OCI-LY1 (cell line): ENCODE results near the gene SDHA.

Experiments
- H2AFZ ChIP-seq: fragments of 200-600 bp; sonication (generic), shearing (Covaris generic); 2 replicates; pipeline ENCODE4 v1.6.0; 2014; ENCODE audit warnings: antibody characterized with exemption, mild to moderate bottlenecking, low read length
- H3F3A ChIP-seq: fragments of 200-600 bp; sonication (generic), shearing (Covaris generic); 2 replicates; pipeline ENCODE4 v1.6.0; 2014; ENCODE audit warnings: mild to moderate bottlenecking, antibody characterized with exemption, low read length, moderate library complexity; ENCODE audit not compliant: insufficient read depth
- H3K27ac ChIP-seq: fragments of 200-600 bp; sonication (generic); 2 replicates; pipeline ENCODE4 v1.5.1; 2014; ENCODE audit warnings: low read length, mixed run types, mild to moderate bottlenecking, low read depth; ENCODE audit not compliant: poor library complexity, severe bottlenecking
- H3K27me3 ChIP-seq: fragments of 200-600 bp; sonication (generic); 2 replicates; pipeline ENCODE4 v1.6.0; 2014; ENCODE audit warnings: antibody characterized with exemption, mild to moderate bottlenecking, low read length, moderate library complexity; ENCODE audit not compliant: insufficient read depth
- H3K36me3 ChIP-seq: fragments of 200-600 bp; sonication (generic); 2 replicates; pipeline ENCODE4 v1.6.1; 2014; ENCODE audit warnings: mild to moderate bottlenecking, antibody characterized with exemption, low read length, moderate library complexity, mixed read lengths; ENCODE audit not compliant: insufficient read depth
- H3K4me1 ChIP-seq: fragments of 200-600 bp; sonication (generic); 2 replicates; pipeline ENCODE4 v1.5.1; 2014; ENCODE audit warnings: mild to moderate bottlenecking, low read length, moderate library complexity; ENCODE audit not compliant: insufficient read depth, severe bottlenecking
- H3K4me2 ChIP-seq: fragments of 200-600 bp; sonication (generic), shearing (Covaris generic); 2 replicates; pipeline ENCODE4 v1.6.1; 2014; ENCODE audit warnings: low read length
- H3K4me3 ChIP-seq: fragments of 200-600 bp; sonication (generic); 2 replicates; pipeline ENCODE4 v1.5.1; 2014; ENCODE audit warnings: low read length, low read depth, mild to moderate bottlenecking, mixed read lengths; ENCODE audit not compliant: poor library complexity, severe bottlenecking
- H3K79me2 ChIP-seq: fragments of 200-600 bp; shearing (Covaris generic); 2 replicates; pipeline ENCODE4 v1.6.1; 2016; ENCODE audit warnings: mixed run types, low read length, mixed read lengths; ENCODE audit not compliant: insufficient read depth
- H3K9ac ChIP-seq: fragments of 200-600 bp; sonication (generic), shearing (Covaris generic); 2 replicates; pipeline ENCODE4 v1.6.1; 2014; ENCODE audit warnings: mild to moderate bottlenecking, low read length, mixed read lengths
- H3K9me2 ChIP-seq: fragments of 200-600 bp; sonication (generic), shearing (Covaris generic); 2 replicates; pipeline ENCODE4 v1.6.1; 2014; ENCODE audit warnings: low read depth, mild to moderate bottlenecking, low read length, mixed read lengths
- H3K9me3 ChIP-seq: fragments of 200-600 bp; shearing (Covaris generic); 2 replicates; pipeline ENCODE4 v1.6.1; 2014; ENCODE audit warnings: low read length, mixed read lengths
- H4K20me1 ChIP-seq: fragments of 200-600 bp; sonication (generic), shearing (Covaris generic); 2 replicates; pipeline ENCODE4 v1.6.0; 2016; ENCODE audit warnings: mild to moderate bottlenecking, low read length; ENCODE audit not compliant: insufficient read depth
- CTCF ChIP-seq: fragments of 200-600 bp; sonication (generic), shearing (Covaris generic); IDR thresholded peaks from 2 replicates; pipeline ENCODE4 v1.5.1; 2017; ENCODE audit warnings: mild to moderate bottlenecking, antibody characterized with exemption, low read length, moderate library complexity, mixed read lengths
- EZH2 ChIP-seq: fragments of 200-600 bp; sonication (generic), shearing (Covaris generic); IDR thresholded peaks from 2 replicates; pipeline ENCODE4 v1.8.0; 2017; ENCODE audit warnings: borderline replicate concordance, mixed run types, mild to moderate bottlenecking, antibody characterized with exemption, low read length, moderate library complexity, mixed read lengths

The SDHA gene

GRCh38 chr5:206927-207536, 11.1 kb upstream of the SDHA start:
- Histone ChIP-seq H3K79me2 (peaks cover 17% of the 10 kb centered on the region), H3F3A (no peaks in the 10 kb centered on the region), H3K9me3 (no peaks in the 10 kb centered on the region), H3K27ac (no peak overlapping the region), H3K36me3 (peaks cover 37% of the 10 kb centered on the region), H3K4me2 (no peak overlapping the region), H3K9ac (no peak overlapping the region), H2AFZ (no peak overlapping the region), H3K9me2 (no peaks in the 10 kb centered on the region), H3K27me3 (no peaks in the 10 kb centered on the region), H4K20me1 (no peaks in the 10 kb centered on the region), H3K4me1 (peaks cover 5% of the 10 kb centered on the region), H3K4me3 (no peak overlapping the region)
- no peak for TF ChIP-seq CTCF
- no peak for TF ChIP-seq EZH2

GRCh38 chr5:207599-207998, 10.5 kb upstream of the SDHA start:
- Histone ChIP-seq H3K9ac (no peak overlapping the region), H3K36me3 (peaks cover 37% of the 10 kb centered on the region), H3K4me1 (no peaks in the 10 kb centered on the region), H3K27me3 (no peaks in the 10 kb centered on the region), H3K4me2 (no peak overlapping the region), H4K20me1 (no peaks in the 10 kb centered on the region), H2AFZ (no peak overlapping the region), H3K4me3 (no peak overlapping the region), H3K27ac (no peak overlapping the region), H3K9me2 (no peaks in the 10 kb centered on the region), H3K9me3 (no peaks in the 10 kb centered on the region), H3K79me2 (peaks cover 17% of the 10 kb centered on the region), H3F3A (no peaks in the 10 kb centered on the region)
- no peak for TF ChIP-seq EZH2
- no peak for TF ChIP-seq CTCF

- Histone ChIP-seq H3K4me2 (no peak overlapping the region), H2AFZ (no peak overlapping the region), H3K79me2 (peaks cover 18% of the 10 kb centered on the region), H3K4me3 (no peak overlapping the region), H3K27me3 (no peaks in the 10 kb centered on the region), H4K20me1 (no peaks in the 10 kb centered on the region), H3F3A (no peaks in the 10 kb centered on the region), H3K36me3 (peaks cover 36% of the 10 kb centered on the region), H3K27ac (no peak overlapping the region), H3K9me3 (no peaks in the 10 kb centered on the region), H3K4me1 (no peaks in the 10 kb centered on the region), H3K9me2 (no peaks in the 10 kb centered on the region), H3K9ac (no peak overlapping the region)
- TF ChIP-seq EZH2 = no peak
- no peak for TF ChIP-seq CTCF
Measured at GRCh38 chr5:208449-209114, 9.5 kb upstream of the SDHA start.
